ENCODE data around the gene ARHGEF10L. TPM values are rescaled to one million over a fixed set of nuclear protein-coding genes. Genes with fewer than 3 reads are reported as not detected.

The ARHGEF10L gene
- total RNA-seq, 1 donor: 7.6 TPM

DNA sequence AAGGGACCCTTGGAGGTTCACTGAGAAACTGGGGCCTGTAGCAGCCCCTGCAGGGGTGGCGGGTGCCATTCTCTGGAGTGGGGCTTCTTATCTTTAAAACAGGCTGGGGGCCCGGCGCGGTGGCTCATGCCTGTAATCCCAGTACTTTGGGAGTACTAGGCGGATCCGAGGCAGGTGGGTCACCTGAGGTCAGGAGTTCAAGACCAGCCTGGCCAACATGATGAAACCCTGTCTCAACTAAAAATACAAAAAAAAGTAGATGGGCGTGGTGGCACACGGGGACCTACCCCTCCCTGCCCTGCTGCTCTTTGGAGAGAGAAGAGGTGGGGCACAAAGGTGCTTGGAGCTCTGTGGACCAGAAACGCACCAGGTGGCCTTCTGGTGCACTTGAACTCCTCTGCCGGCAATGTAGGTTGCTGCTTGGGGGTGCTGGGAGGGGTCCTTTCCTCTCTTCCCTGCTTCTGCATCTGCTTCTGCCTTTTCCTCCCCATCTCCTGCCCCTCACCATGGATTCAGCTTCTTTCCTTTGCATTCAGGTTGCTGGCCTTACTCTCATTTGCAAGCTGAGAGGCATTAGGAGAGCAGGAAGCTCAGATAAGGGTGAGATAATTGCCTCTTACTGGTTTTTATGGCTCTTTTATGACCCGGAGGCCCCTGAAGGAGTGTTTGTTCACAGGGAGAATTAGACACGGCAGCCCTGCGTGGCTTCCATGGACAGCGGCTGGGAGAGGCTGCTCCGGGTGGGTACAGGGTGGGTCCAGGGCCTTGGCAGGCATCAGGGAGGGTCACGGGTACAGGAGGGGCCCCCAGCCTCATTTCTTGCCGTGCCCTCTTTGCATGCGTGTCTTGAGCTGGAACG, 57.4 kb downstream of the ARHGEF10L start:
- peaks cover 5% of the 10 kb centered on the region for H3K4me1 ChIP-seq (ENCODE audit: insufficient read depth, low read length)
- H3K4me3 ChIP-seq (ENCODE audit: low read length): no peak overlapping the region
- H3K27me3 ChIP-seq (ENCODE audit: insufficient read depth, low read length): no peaks in the 10 kb centered on the region
- no peaks in the 10 kb centered on the region for H3K9me3 ChIP-seq (ENCODE audit: low read depth, low read length)

DNA sequence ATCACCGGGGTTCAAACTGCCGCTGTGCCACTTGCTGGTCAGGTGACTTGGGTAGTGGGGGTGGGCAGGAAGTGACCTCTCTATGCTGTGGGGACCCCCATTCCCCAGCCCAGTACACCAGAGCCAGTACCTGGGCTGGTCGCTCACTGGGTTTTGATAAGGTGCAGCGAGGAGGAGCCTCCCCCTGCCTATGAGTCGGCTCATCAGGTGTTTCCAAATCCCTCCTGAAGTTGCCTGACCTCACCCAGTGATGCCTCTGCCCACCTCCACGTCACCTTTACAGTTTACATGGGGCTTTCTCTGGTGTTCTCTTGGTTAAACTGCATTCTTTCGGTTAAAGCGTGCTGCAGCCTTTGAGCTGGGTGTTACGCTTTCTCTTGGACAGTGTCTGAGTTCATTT, 58.2 kb downstream of the ARHGEF10L start:
- H3K4me3 ChIP-seq (ENCODE audit: low read length): no peak overlapping the region
- H3K27me3 ChIP-seq (ENCODE audit: insufficient read depth, low read length): no peaks in the 10 kb centered on the region
- no peaks in the 10 kb centered on the region for H3K9me3 ChIP-seq (ENCODE audit: low read depth, low read length)
- H3K4me1 ChIP-seq (ENCODE audit: insufficient read depth, low read length): peaks cover 5% of the 10 kb centered on the region

GRCh38 chr1:17598251-17598650, 58.8 kb downstream of the ARHGEF10L start:
- H3K4me1 ChIP-seq (ENCODE audit: insufficient read depth, low read length): peaks cover 5% of the 10 kb centered on the region
- H3K9me3 ChIP-seq (ENCODE audit: low read depth, low read length): no peaks in the 10 kb centered on the region
- no peaks in the 10 kb centered on the region for H3K27me3 ChIP-seq (ENCODE audit: insufficient read depth, low read length)
- no peak overlapping the region for H3K4me3 ChIP-seq (ENCODE audit: low read length)

DNA sequence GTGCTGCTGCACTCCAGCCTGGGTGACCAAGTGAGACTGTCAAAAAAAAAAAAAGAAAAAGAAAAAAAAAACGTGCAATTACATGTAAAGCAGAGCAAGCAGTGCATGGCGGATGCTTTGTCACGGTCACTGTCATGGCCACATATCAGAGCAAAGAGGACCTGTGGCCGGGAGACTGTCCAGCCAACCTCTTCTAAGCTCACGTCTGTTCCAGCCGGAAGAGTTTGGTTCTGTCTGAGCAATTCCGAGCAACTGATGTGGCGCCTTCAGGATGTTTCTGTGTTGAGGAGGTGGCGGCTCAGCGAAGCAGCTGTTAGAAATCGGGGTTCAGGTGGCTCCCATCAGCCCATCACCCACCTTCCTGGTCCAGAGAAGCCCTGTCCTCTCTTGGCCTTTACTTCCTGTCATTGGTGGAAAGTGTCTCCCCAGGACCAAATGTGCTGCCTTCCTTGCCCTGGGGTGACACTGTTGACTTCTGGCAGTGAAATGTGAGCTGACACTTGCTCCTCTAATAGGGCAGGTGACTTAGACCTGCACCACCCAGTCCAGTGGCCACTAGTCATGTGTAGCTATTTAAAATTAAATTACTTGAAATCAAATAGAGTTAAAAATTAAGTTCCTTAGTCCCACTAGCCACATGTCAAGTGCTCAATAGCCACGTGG, 59.9 kb downstream of the ARHGEF10L start:
- no peaks in the 10 kb centered on the region for H3K9me3 ChIP-seq (ENCODE audit: low read depth, low read length)
- no peak overlapping the region for H3K4me3 ChIP-seq (ENCODE audit: low read length)
- H3K27me3 ChIP-seq (ENCODE audit: insufficient read depth, low read length): no peaks in the 10 kb centered on the region
- peaks cover 5% of the 10 kb centered on the region for H3K4me1 ChIP-seq (ENCODE audit: insufficient read depth, low read length)

GRCh38 chr1:17599954-17600300, 60.4 kb downstream of the ARHGEF10L start:
- Histone ChIP-seq H3K9me3 (ENCODE audit: low read depth, low read length) (no peaks in the 10 kb centered on the region), H3K27me3 (ENCODE audit: insufficient read depth, low read length) (no peaks in the 10 kb centered on the region), H3K4me3 (ENCODE audit: low read length) (no peak overlapping the region), H3K4me1 (ENCODE audit: insufficient read depth, low read length) (peaks cover 5% of the 10 kb centered on the region)

DNA sequence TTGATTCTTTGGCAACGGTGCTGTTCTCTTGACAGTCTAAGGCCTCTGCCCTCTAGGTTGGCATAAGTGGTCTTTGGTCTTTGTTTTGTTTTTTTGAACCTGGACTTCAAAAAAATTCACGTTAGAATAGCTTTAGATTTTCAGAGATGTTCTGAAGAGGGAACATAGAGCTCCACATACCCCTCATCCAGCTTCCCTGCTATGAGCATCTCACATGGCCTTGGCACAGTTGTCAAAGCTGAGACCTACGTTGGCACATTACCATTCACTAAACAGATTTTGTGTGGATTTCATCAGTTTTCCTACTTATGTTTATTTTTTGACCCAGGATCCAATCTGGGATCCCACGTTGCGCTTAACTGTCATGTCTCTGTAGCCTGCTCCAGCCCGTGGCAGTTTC, 60.8 kb downstream of the ARHGEF10L start:
- H3K9me3 ChIP-seq (ENCODE audit: low read depth, low read length): no peaks in the 10 kb centered on the region
- H3K4me3 ChIP-seq (ENCODE audit: low read length): no peak overlapping the region
- H3K27me3 ChIP-seq (ENCODE audit: insufficient read depth, low read length): no peaks in the 10 kb centered on the region
- H3K4me1 ChIP-seq (ENCODE audit: insufficient read depth, low read length): peaks cover 2% of the 10 kb centered on the region

GRCh38 chr1:17601643-17602382, 62.3 kb downstream of the ARHGEF10L start:
- Histone ChIP-seq H3K9me3 (ENCODE audit: low read depth, low read length) (no peaks in the 10 kb centered on the region), H3K4me3 (ENCODE audit: low read length) (no peak overlapping the region), H3K4me1 (ENCODE audit: insufficient read depth, low read length) (no peaks in the 10 kb centered on the region), H3K27me3 (ENCODE audit: insufficient read depth, low read length) (no peaks in the 10 kb centered on the region)

DNA sequence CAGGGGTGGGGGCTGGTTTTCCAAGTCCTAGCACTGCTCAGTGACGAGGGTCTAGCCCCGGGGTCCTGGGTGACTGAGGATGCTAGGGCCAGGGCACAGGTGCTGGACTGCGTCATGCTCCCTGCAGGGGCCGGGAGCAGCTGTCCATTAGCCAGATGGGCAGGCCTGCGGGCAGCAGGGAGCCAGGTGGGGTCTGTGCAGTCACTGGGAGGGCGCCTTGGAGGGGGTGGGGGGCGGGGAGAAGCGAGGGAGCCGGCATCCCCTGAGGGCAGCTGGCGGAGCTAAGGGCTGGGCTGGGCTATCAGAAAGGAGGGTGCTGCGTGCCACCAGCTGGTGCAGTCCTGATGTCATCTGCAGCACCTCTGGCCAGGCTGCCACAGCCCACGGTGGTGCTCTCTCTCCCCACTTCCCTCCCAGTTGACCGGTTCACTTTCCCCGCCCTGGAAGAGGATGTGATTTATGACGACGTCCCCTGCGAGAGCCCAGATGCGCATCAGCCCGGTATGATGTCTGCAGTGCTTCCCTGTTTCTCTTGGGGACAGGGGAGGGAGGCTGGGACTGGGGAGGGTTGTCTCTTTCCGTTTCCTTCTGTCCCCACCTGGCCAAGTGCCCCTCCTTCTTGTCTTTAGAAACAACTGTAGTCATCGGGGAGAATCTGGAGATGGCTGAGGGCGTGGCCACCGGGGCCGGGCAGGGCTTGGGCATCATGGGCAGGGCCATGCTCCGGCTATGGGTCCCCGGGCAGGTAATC, 63.8 kb downstream of the ARHGEF10L start:
- Histone ChIP-seq H3K4me3 (ENCODE audit: low read length) (no peak overlapping the region), H3K27me3 (ENCODE audit: insufficient read depth, low read length) (no peaks in the 10 kb centered on the region), H3K4me1 (ENCODE audit: insufficient read depth, low read length) (no peaks in the 10 kb centered on the region), H3K9me3 (ENCODE audit: low read depth, low read length) (no peaks in the 10 kb centered on the region)

DNA sequence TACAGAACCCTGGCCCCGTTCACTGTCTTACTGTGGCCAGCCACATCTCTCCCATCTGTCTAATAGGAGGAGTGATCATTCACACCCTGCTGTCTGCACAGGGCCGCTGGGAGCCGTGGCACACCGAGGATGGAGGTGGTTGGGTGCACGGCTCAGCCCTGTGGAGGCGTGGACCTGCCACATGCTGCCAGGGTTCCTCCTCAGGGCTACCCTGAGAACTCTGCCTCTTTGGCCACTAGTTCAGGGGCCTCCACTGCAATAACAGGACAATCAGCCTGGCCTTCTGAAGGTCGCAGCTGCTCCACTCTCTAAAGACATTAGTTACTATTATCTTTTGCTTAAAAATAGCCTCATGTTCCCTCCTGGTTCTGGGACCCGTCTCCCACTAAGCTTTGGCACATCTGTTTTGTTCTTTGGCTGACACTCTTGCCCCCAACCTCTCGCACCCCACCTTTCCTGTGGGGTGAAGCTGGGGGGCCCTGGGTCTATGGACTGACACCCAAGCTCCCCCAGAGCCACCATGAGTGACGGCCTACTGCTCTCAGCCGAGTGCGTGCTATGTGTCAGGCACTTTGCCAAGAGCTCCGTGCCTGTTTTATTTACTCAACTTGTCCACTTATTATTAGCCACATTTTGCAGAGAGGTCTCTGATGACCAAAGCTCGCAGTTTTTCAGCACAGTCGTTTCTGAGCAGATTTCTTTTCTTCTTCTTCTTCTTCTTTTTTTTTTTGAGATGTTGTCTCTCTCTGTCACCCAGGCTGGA, 66.3 kb downstream of the ARHGEF10L start:
- Histone ChIP-seq H3K4me3 (ENCODE audit: low read length) (no peak overlapping the region), H3K4me1 (ENCODE audit: insufficient read depth, low read length) (no peaks in the 10 kb centered on the region), H3K27me3 (ENCODE audit: insufficient read depth, low read length) (no peaks in the 10 kb centered on the region), H3K9me3 (ENCODE audit: low read depth, low read length) (no peaks in the 10 kb centered on the region)

DNA sequence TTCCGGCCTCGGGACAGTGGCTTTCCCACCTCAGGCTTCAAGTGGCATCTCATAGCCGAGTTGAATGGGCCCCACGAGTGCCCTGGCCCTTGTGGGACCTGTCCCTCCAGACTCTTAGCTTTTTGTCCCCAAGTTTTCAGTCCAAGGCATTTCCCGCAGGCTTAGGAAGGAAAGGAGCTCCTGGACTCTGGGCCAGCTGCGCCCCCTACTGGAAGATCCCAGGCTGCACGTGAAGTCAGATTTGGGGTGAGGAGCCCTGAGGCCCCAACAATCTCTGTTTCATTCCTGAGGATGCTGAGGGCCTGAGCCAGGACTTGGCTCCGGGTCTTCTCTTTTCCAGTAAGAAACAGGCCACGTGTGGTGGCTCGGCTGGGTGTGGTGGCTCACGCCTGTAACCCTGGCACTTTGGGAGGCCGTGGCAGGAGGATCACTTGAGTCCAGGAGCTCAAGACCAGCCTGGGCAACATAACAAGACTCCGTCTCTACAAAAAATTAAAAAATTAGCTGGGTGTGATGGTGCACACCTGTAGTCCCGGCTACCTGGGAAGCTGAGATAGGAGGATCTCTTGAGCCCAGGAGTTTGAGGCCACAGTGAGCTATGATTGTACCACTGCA, 67.4 kb downstream of the ARHGEF10L start:
- Histone ChIP-seq H3K4me1 (ENCODE audit: insufficient read depth, low read length) (no peaks in the 10 kb centered on the region), H3K9me3 (ENCODE audit: low read depth, low read length) (no peaks in the 10 kb centered on the region)

DNA sequence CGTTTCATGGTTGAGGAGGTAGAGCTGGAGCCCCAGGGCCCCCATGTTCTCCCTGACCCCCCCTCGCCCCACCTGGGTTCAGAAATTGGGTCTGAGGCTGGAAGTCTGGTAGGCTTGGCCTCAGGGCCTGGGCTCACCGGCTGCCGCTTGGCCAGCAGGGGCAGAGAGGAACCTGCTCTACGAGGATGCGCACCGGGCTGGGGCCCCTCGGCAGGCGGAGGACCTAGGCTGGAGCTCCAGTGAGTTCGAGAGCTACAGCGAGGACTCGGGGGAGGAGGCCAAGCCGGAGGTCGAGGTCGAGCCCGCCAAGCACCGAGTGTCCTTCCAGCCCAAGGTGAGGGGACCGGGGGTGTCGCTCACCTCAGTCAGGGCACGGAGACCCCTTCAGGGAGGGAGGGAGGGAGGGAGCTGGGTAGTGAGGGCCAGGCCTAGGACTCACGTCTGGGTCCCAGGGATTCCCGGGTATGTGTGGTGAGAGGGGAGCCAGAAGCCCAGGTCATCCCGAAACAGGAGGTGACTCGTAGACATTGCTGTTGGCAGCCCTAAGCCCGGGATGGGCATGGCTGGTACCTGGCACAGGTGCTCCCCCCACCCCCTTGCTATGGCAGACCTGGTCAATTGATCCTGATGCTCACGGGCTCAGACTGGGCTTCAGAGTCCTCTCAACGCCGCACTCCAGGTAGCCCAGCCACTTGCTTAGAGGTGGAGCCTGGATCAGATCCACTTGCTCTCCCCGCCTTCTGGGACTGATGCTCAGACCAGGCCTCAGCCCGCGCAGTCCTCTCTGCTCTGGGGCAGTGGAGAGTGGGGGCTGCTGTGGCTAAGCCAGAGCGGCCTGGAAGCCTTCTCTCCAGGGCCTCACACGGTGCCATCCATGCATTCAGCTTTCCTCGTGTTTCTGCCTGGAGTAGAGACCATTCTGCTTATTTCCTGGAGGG, 68.4 kb downstream of the ARHGEF10L start:
- no peaks in the 10 kb centered on the region for H3K27me3 ChIP-seq (ENCODE audit: insufficient read depth, low read length)

More for the DNA sequence above, 67.4 kb downstream of the ARHGEF10L start:
- Histone ChIP-seq H3K4me3 (ENCODE audit: low read length) (no peak overlapping the region), H3K27me3 (ENCODE audit: insufficient read depth, low read length) (no peaks in the 10 kb centered on the region)

GRCh38 chr1:17609529-17609928, 70.0 kb downstream of the ARHGEF10L start:
- H3K27me3 ChIP-seq (ENCODE audit: insufficient read depth, low read length): no peaks in the 10 kb centered on the region
- H3K9me3 ChIP-seq (ENCODE audit: low read depth, low read length): no peaks in the 10 kb centered on the region
- no peak overlapping the region for H3K4me3 ChIP-seq (ENCODE audit: low read length)
- H3K4me1 ChIP-seq (ENCODE audit: insufficient read depth, low read length): peaks cover 5% of the 10 kb centered on the region

More for the DNA sequence above, 68.4 kb downstream of the ARHGEF10L start:
- H3K4me1 ChIP-seq (ENCODE audit: insufficient read depth, low read length): no peaks in the 10 kb centered on the region
- no peaks in the 10 kb centered on the region for H3K9me3 ChIP-seq (ENCODE audit: low read depth, low read length)
- no peak overlapping the region for H3K4me3 ChIP-seq (ENCODE audit: low read length)

- Histone ChIP-seq H3K4me1 (ENCODE audit: insufficient read depth, low read length) (peaks cover 10% of the 10 kb centered on the region), H3K9me3 (ENCODE audit: low read depth, low read length) (no peaks in the 10 kb centered on the region), H3K27me3 (ENCODE audit: insufficient read depth, low read length) (no peaks in the 10 kb centered on the region), H3K4me3 (ENCODE audit: low read length) (no peak overlapping the region)
These were observed 70.6 kb downstream of the ARHGEF10L start for GRCh38 chr1:17610085-17610484.
